ENCODE measurements around the gene PNPLA5. TPM values are rescaled to one million over a fixed set of nuclear protein-coding genes. Genes with fewer than 3 reads are reported as not detected.

Gene PNPLA5
- total and polyA plus RNA-seq, 8 donors, result 0.06 to 0.13 (median 0.08) TPM; not detected in 4

DNA sequence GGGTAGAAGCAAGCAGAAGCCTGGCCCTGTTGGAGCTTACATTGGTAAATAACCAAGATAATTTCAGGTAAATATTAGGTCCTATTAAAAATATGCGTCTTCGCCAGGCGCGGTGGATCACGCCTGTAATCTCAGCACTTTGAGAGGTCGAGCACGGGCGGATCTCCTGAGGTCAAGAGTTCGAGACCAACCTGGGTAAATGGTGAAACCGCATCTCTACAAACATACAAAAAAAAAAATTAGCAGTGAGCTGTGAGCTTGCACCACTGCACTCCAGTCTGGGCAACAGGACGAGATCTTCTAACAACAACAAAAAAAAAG, 29.0 kb downstream of the PNPLA5 start:
- DNase-seq, result peak in 1 of 4 donors; percentile 20
- Histone ChIP-seq H3K36me3 (no peaks in the 10 kb centered on the region), H3K27me3 (peaks cover 34 to 80% of the 10 kb centered on the region in 2 donors)

DNA sequence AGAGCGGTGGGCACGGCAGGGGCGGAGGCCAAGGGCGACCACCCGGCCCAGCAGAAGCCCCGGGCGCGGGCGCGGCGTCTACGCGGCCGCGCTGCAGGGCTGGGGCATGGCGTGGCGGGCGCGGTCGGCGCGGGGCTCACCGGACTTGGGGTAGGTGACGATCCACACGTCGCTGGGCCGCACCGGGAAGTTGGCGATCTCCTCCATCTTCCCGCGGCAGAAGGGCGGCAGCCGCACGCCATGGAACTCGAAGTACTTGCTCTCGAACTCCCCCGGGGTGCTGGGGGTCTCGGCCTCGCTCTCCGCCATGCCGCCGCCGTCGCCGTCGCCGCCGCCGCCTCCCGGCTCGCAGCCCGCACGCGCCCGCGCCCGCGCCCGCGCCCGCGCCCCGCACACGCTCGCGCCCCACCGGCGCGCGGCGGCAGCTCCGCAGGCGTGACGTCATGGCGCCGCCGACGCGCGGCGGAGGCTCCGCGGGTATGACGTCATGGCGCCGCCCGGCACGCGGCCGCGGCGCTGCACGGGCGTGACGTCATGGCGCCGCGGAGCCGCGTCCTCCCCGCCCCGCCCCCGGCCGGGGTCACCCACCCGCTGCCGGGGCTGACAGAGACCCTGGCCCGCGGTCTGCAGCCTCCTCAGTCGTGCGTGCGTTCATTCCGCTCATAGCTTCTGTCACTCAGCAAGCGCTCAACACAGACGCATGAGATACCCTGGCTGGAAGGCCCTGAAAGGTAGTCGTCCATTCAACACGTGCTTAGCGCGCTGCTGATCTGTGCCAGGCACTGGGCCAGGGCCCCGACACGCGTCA, 29.5 kb downstream of the PNPLA5 start, which contains the start of gene SULT4A1:
TSS of gene SULT4A1 (minus strand) at position 440 of the 808 bp plus-strand sequence. CDS start at position 309, 131 bp downstream.
- H3K9me3 ChIP-seq, result no peaks in the 10 kb centered on the region
- H3K4me3 ChIP-seq, result no peak within 1 kb of the TSS
- H3K36me3 ChIP-seq, result no peaks in the 10 kb centered on the region
- ATAC-seq (no peak), DNase-seq (peak in 2 of 4 donors; percentile 9 to 19)
- TF ChIP-seq, protein P1, sequence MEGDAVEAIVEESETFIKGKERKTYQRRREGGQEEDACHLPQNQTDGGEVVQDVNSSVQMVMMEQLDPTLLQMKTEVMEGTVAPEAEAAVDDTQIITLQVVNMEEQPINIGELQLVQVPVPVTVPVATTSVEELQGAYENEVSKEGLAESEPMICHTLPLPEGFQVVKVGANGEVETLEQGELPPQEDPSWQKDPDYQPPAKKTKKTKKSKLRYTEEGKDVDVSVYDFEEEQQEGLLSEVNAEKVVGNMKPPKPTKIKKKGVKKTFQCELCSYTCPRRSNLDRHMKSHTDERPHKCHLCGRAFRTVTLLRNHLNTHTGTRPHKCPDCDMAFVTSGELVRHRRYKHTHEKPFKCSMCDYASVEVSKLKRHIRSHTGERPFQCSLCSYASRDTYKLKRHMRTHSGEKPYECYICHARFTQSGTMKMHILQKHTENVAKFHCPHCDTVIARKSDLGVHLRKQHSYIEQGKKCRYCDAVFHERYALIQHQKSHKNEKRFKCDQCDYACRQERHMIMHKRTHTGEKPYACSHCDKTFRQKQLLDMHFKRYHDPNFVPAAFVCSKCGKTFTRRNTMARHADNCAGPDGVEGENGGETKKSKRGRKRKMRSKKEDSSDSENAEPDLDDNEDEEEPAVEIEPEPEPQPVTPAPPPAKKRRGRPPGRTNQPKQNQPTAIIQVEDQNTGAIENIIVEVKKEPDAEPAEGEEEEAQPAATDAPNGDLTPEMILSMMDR (IDR thresholded peaks at IDR 0.05), result no peak
- H3K27ac ChIP-seq, result no peak within 1 kb of the TSS
- H3K4me1 ChIP-seq, result peaks cover 0 to 3% of the 10 kb centered on the region in 2 donors
- intact Hi-C loops (cut with DNase I), result no loop called here
- H3K27me3 ChIP-seq, result peaks cover 34 to 81% of the 10 kb centered on the region in 2 donors

More for the DNA sequence above, 29.0 kb downstream of the PNPLA5 start:
- TF ChIP-seq, protein P1 (IDR thresholded peaks at IDR 0.05), result no peak
- Histone ChIP-seq H3K9me3 (no peaks in the 10 kb centered on the region), H3K4me1 (peaks cover 0 to 3% of the 10 kb centered on the region in 2 donors), H3K4me3 (no peak overlapping the region), H3K27ac (no peak overlapping the region)
- ATAC-seq, result no peak
- intact Hi-C loops (cut with DNase I), result no loop called here

DNA sequence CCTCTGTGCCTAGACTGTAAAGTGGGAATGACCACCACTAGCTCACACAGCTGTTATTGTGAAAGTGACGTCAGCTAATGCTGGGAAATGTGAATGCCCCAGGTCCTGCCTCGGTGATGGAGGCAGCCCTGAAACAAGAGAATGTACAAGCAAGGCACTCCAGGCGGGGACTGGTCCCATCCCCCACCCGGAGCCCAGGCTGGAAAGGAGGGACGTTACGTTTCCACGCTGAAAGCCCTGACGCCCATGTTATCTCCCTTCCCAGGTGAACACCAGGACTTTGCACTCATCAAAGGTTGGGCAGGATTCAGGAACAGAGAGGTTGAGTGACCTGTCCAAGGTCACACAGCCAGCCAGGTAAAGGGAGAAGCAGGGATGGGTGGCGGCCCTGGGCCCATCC, 30.3 kb downstream of the PNPLA5 start:
- peaks cover 0 to 1% of the 10 kb centered on the region in 2 donors for H3K9me3 ChIP-seq
- DNase-seq, result peak in 1 of 4 donors; percentile 18
- peaks cover 34 to 81% of the 10 kb centered on the region in 2 donors for H3K27me3 ChIP-seq
- no peak overlapping the region for H3K27ac ChIP-seq
- no peak for ATAC-seq
- TF ChIP-seq, protein P1 (IDR thresholded peaks at IDR 0.05), result no peak
- H3K4me1 ChIP-seq, result peaks cover 0 to 3% of the 10 kb centered on the region in 2 donors
- H3K4me3 ChIP-seq, result no peak overlapping the region
- intact Hi-C loops (cut with DNase I), result no loop called here
- no peaks in the 10 kb centered on the region for H3K36me3 ChIP-seq

DNA sequence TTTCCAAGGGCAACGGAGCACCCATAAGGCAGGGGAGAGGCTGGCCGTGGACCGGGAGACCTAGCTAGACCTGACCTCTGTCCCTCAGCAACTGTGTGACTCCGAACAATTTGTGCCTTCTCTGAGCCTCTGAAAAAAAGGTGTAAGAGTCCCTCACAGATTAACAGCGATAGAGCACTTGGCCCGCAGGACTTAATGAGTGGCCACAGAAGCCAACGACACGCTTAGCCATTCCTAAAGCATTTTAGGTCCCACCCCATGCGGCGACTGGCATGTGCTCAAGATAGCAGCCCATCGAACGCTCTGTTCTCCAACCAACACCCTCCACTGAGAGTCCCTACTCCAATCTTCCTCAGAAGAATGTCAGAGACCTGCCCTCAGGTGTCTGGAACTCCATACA, 31.0 kb downstream of the PNPLA5 start:
- Histone ChIP-seq H3K27me3 (peaks cover 34 to 81% of the 10 kb centered on the region in 2 donors), H3K4me1 (peaks cover 0 to 3% of the 10 kb centered on the region in 2 donors), H3K27ac (no peak overlapping the region), H3K9me3 (peaks cover 0 to 2% of the 10 kb centered on the region in 2 donors), H3K4me3 (no peak overlapping the region), H3K36me3 (no peaks in the 10 kb centered on the region)
- DNase-seq (peak in 1 of 4 donors; percentile 3), ATAC-seq (no peak)
- intact Hi-C loops (cut with DNase I), result no loop called here
- TF ChIP-seq, protein P1 (IDR thresholded peaks at IDR 0.05), result no peak

DNA sequence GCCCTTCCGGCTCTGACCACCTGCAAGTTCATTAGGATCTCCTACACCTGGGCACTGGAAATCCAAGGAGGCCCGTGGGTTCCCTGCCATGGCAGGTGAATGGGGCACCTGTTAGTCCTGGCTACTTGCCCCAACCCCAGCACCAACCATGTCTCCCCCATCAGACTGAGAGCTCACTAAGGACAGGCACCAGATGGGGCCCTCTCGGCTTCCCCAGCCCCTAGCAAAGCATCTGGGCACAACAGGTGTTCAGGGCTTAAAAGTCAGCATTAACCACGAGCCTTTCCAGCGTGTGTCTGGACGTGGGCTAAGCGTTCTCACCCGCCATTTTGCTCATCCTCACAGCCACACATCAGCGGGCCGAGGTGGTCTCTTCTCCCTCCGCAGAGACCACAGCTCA, 31.7 kb downstream of the PNPLA5 start:
- TF ChIP-seq, protein P1 (IDR thresholded peaks at IDR 0.05), result no peak

More for the DNA sequence above, 31.7 kb downstream of the PNPLA5 start:
- ATAC-seq, result no peak
- Histone ChIP-seq H3K27me3 (peaks cover 34 to 74% of the 10 kb centered on the region in 2 donors), H3K4me1 (peaks cover 0 to 3% of the 10 kb centered on the region in 2 donors), H3K27ac (no peak overlapping the region), H3K4me3 (no peak overlapping the region), H3K36me3 (no peaks in the 10 kb centered on the region), H3K9me3 (peaks cover 0 to 2% of the 10 kb centered on the region in 2 donors)
- intact Hi-C loops (cut with DNase I), result no loop called here
- peak in 1 of 4 donors; percentile 7 for DNase-seq

Data from left lung (tissue), 10 donors.